ENCODE results near the gene INTU.
"Not testable (repeated sequence)": the region's sequence is repeated elsewhere in the genome, so short reads cannot be mapped to it uniquely, and the experiment has no call there.

- TF ChIP-seq RCOR1 (IDR thresholded peaks at IDR 0.05; ENCODE audit: low read depth, low read length); POLR2A (IDR thresholded peaks at IDR 0.05; ENCODE audit: low read length); KDM1A (IDR thresholded peaks at IDR 0.05; ENCODE audit: low read depth); ELK1 (IDR thresholded peaks at IDR 0.05; ENCODE audit: low read depth, low read length); CEBPB (IDR thresholded peaks at IDR 0.05): not testable (repeated sequence)
- TF ChIP-seq, protein P1, sequence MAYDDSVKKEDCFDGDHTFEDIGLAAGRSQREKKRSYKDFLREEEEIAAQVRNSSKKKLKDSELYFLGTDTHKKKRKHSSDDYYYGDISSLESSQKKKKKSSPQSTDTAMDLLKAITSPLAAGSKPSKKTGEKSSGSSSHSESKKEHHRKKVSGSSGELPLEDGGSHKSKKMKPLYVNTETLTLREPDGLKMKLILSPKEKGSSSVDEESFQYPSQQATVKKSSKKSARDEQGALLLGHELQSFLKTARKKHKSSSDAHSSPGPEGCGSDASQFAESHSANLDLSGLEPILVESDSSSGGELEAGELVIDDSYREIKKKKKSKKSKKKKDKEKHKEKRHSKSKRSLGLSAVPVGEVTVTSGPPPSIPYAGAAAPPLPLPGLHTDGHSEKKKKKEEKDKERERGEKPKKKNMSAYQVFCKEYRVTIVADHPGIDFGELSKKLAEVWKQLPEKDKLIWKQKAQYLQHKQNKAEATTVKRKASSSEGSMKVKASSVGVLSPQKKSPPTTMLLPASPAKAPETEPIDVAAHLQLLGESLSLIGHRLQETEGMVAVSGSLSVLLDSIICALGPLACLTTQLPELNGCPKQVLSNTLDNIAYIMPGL (CRISPR knock-in tag; IDR thresholded peaks at IDR 0.05; ENCODE audit: borderline replicate concordance): not testable (repeated sequence)
- TF ChIP-seq, protein P2, sequence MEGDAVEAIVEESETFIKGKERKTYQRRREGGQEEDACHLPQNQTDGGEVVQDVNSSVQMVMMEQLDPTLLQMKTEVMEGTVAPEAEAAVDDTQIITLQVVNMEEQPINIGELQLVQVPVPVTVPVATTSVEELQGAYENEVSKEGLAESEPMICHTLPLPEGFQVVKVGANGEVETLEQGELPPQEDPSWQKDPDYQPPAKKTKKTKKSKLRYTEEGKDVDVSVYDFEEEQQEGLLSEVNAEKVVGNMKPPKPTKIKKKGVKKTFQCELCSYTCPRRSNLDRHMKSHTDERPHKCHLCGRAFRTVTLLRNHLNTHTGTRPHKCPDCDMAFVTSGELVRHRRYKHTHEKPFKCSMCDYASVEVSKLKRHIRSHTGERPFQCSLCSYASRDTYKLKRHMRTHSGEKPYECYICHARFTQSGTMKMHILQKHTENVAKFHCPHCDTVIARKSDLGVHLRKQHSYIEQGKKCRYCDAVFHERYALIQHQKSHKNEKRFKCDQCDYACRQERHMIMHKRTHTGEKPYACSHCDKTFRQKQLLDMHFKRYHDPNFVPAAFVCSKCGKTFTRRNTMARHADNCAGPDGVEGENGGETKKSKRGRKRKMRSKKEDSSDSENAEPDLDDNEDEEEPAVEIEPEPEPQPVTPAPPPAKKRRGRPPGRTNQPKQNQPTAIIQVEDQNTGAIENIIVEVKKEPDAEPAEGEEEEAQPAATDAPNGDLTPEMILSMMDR (IDR thresholded peaks at IDR 0.05): not testable (repeated sequence)
- TF ChIP-seq, protein P3, sequence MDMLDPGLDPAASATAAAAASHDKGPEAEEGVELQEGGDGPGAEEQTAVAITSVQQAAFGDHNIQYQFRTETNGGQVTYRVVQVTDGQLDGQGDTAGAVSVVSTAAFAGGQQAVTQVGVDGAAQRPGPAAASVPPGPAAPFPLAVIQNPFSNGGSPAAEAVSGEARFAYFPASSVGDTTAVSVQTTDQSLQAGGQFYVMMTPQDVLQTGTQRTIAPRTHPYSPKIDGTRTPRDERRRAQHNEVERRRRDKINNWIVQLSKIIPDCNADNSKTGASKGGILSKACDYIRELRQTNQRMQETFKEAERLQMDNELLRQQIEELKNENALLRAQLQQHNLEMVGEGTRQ (IDR thresholded peaks at IDR 0.05): not testable (repeated sequence)
Observed at GRCh38 chr4:127586496-127586895, 46.3 kb upstream of the INTU start.
